H1 (cell line): ENCODE measurements around the gene RPS27A. TPM values are rescaled to one million over a fixed set of nuclear protein-coding genes. Genes with fewer than 3 reads are reported as not detected.

Experiments used
- CTCF ChIA-PET: fragments of 300-600 bp; sonication (Branson Sonifier 250); formaldehyde crosslinking; loops from one replicate; lab custom pipeline; 2021; ENCODE audit not compliant: partially characterized antibody; lab: Charles Lee
- POLR2A ChIA-PET: fragments of 300-600 bp; sonication (Branson Sonifier 250); formaldehyde crosslinking; loops from one replicate; lab custom pipeline; 2021; ENCODE audit warnings: inconsistent platforms; ENCODE audit not compliant: partially characterized antibody; lab: Charles Lee
- DNase-seq, 2 experiments: peaks; one replicate each; pipeline versions ENCODE4 v3.0.0 to v3.0.0-alpha.2; 2010 to 2022; ENCODE audit warnings: low spot score in 2 of 2, low read depth in 1 of 2, mixed read lengths in 1 of 2
- FAIRE-seq: peaks from 2 replicates; lab custom pipeline; 2011; peaks lifted over from hg19 to GRCh38; lab: Jason Lieb, UNC
- H2AFZ ChIP-seq: 2 replicates; pipeline ENCODE4 v1.8.1; 2012; ENCODE audit warnings: low read length, inconsistent platforms
- H2AK5ac ChIP-seq: 2 replicates; pipeline ENCODE4 v1.6.1; 2013; ENCODE audit warnings: low read depth, low read length
- H2BK120ac ChIP-seq: replicated peaks from 2 replicates; pipeline ENCODE3; 2013; ENCODE audit warnings: low read depth, low read length, inconsistent platforms
- H2BK12ac ChIP-seq: 2 replicates; pipeline ENCODE4 v1.6.1; 2013; ENCODE audit warnings: low read depth, low read length
- H2BK15ac ChIP-seq: 2 replicates; pipeline ENCODE4 v1.6.1; 2013; ENCODE audit warnings: low read length
- H2BK20ac ChIP-seq: 2 replicates; pipeline ENCODE4 v1.6.1; 2013; ENCODE audit warnings: low read length
- H2BK5ac ChIP-seq: 2 replicates; pipeline ENCODE4 v1.6.1; 2013; ENCODE audit warnings: low read depth, low read length
- H3K14ac ChIP-seq: 2 replicates; pipeline ENCODE4 v1.6.1; 2013; ENCODE audit warnings: inconsistent platforms; ENCODE audit not compliant: insufficient read length
- H3K18ac ChIP-seq: 2 replicates; pipeline ENCODE4 v1.6.1; 2013; ENCODE audit warnings: low read length; ENCODE audit errors: extremely low read depth
- H3K23ac ChIP-seq: 2 replicates; pipeline ENCODE4 v1.6.1; 2013; ENCODE audit warnings: inconsistent platforms; ENCODE audit not compliant: insufficient read length
- H3K23me2 ChIP-seq: 2 replicates; pipeline ENCODE4 v1.6.1; 2013; ENCODE audit warnings: low read depth, low read length
- H3K27ac ChIP-seq: 2 replicates; pipeline ENCODE4 v1.6.1; 2011; ENCODE audit warnings: low read depth, low read length, inconsistent platforms
- H3K27me3 ChIP-seq, 4 experiments: replicated peaks in 1 of 4; 1 replicate in 1 of 4; 2 replicates in 3 of 4; pipeline versions ENCODE4 v1.6.1 to v1.8.1; 2011 to 2013; ENCODE audit warnings: low read length in 3 of 4, mild to moderate bottlenecking in 3 of 4, inconsistent platforms in 2 of 4, mixed read lengths in 2 of 4, moderate library complexity in 1 of 4; ENCODE audit not compliant: control insufficient read depth in 3 of 4, insufficient read depth in 3 of 4; ENCODE audit errors: extremely low read depth in 1 of 4
- H3K36me3 ChIP-seq, 4 experiments: 2 replicates each; pipeline versions ENCODE4 v1.6.1 to v1.8.1; 2011 to 2013; ENCODE audit warnings: mild to moderate bottlenecking in 4 of 4, low read length in 3 of 4, moderate library complexity in 2 of 4, control low read depth in 1 of 4, inconsistent platforms in 1 of 4; ENCODE audit not compliant: insufficient read depth in 4 of 4, control insufficient read depth in 2 of 4
- H3K4ac ChIP-seq: replicated peaks from 2 replicates; pipeline ENCODE3; 2013; ENCODE audit warnings: low read length, low read depth, mixed read lengths, inconsistent platforms; ENCODE audit not compliant: insufficient read length
- H3K4me1 ChIP-seq, 4 experiments: replicated peaks in 1 of 4; 1 replicate in 1 of 4; 2 replicates in 3 of 4; pipeline versions ENCODE4 v1.6.1 to v1.8.1; 2011 to 2013; ENCODE audit warnings: low read length in 3 of 4, inconsistent platforms in 2 of 4, mixed read lengths in 1 of 4; ENCODE audit not compliant: insufficient read depth in 4 of 4, control insufficient read depth in 3 of 4
- H3K4me2 ChIP-seq, 2 experiments: 2 replicates each; pipeline versions ENCODE4 v1.6.1 to v1.8.1; 2011 to 2013; ENCODE audit warnings: low read depth in 2 of 2, low read length in 2 of 2, control low read depth in 1 of 2, inconsistent platforms in 1 of 2, mild to moderate bottlenecking in 1 of 2; ENCODE audit not compliant: insufficient read depth in 1 of 2
- H3K4me3 ChIP-seq, 4 experiments: fragments of 200-600, 300-600 bp in 1 of 4; sonication (generic), shearing (Covaris generic), sonication (Bioruptor Twin) in 1 of 4; 2 replicates each; pipeline versions ENCODE4 v1.5.1 to v1.8.1; 2011 to 2016; ENCODE audit warnings: low read length in 4 of 4, low read depth in 3 of 4, control low read depth in 2 of 4, inconsistent platforms in 2 of 4, mild to moderate bottlenecking in 2 of 4, mixed read lengths in 1 of 4, moderate library complexity in 1 of 4; ENCODE audit not compliant: insufficient read depth in 2 of 4; ENCODE audit errors: extremely low read depth in 1 of 4
- H3K56ac ChIP-seq: replicated peaks from 2 replicates; pipeline ENCODE3; 2013; ENCODE audit warnings: low read depth, mild to moderate bottlenecking, mixed read lengths, low read length, inconsistent platforms; ENCODE audit not compliant: insufficient read length
- H3K79me1 ChIP-seq: 2 replicates; pipeline ENCODE4 v1.6.1; 2013; ENCODE audit warnings: low read depth, low read length, control low read depth
- H3K79me2 ChIP-seq, 2 experiments: 2 replicates each; pipeline versions ENCODE4 v1.6.1 to v1.8.1; 2012 to 2013; ENCODE audit warnings: low read length in 2 of 2, mild to moderate bottlenecking in 2 of 2, inconsistent platforms in 1 of 2; ENCODE audit not compliant: insufficient read depth in 2 of 2, control insufficient read depth in 1 of 2
- H3K9ac ChIP-seq, 4 experiments: replicated peaks in 1 of 4; 1 replicate in 1 of 4; 2 replicates in 3 of 4; pipeline versions ENCODE4 v1.6.1 to v1.8.1; 2011 to 2013; ENCODE audit warnings: low read depth in 3 of 4, low read length in 3 of 4, control low read depth in 2 of 4, mild to moderate bottlenecking in 2 of 4, moderate library complexity in 2 of 4, inconsistent platforms in 1 of 4; ENCODE audit errors: extremely low read depth in 1 of 4
- H3K9me3 ChIP-seq, 2 experiments: 2 replicates each; pipeline versions ENCODE4 v1.6.1 to v1.8.1; 2012 to 2013; ENCODE audit warnings: mild to moderate bottlenecking in 2 of 2, moderate library complexity in 2 of 2, control low read depth in 1 of 2, inconsistent platforms in 1 of 2, low read depth in 1 of 2, low read length in 1 of 2, mixed read lengths in 1 of 2; ENCODE audit not compliant: insufficient read depth in 2 of 2
- H4K20me1 ChIP-seq, 2 experiments: replicated peaks in 1 of 2; 2 replicates each; pipeline versions ENCODE3 to v1.8.1; 2011 to 2013; ENCODE audit warnings: inconsistent platforms in 2 of 2, low read length in 2 of 2, mild to moderate bottlenecking in 1 of 2; ENCODE audit not compliant: insufficient read depth in 2 of 2, control insufficient read depth in 1 of 2
- H4K5ac ChIP-seq: 2 replicates; pipeline ENCODE4 v1.6.1; 2013; ENCODE audit warnings: low read length, low read depth, mixed read lengths, inconsistent platforms; ENCODE audit not compliant: insufficient read length
- H4K8ac ChIP-seq: 2 replicates; pipeline ENCODE4 v1.8.0; 2013; ENCODE audit warnings: mild to moderate bottlenecking, moderate library complexity, low read length, inconsistent platforms; ENCODE audit not compliant: insufficient read depth; ENCODE audit errors: extremely low read depth
- H4K91ac ChIP-seq: replicated peaks from 2 replicates; pipeline ENCODE3; 2013; ENCODE audit warnings: low read length, mixed read lengths, inconsistent platforms; ENCODE audit not compliant: insufficient read length
- CBX5 ChIP-seq: fragments of 300-800, 300-1000 bp; sonication (generic); IDR thresholded peaks from 2 replicates; pipeline ENCODE4 v1.7.1; 2016; ENCODE audit warnings: antibody characterized with exemption, low read length, low read depth
- CTCF ChIP-seq, 3 experiments: IDR thresholded peaks; 1 replicate in 2 of 3; 2 replicates in 1 of 3; pipeline versions ENCODE4 v1.5.1 to v1.6.1; 2011; ENCODE audit warnings: low read length in 3 of 3, mild to moderate bottlenecking in 3 of 3, inconsistent platforms in 2 of 3, low read depth in 1 of 3, moderate library complexity in 1 of 3; ENCODE audit not compliant: insufficient read depth in 1 of 3; ENCODE audit errors: control extremely low read depth in 1 of 3
- KDM1A ChIP-seq: fragments of 200-600, 300-600 bp; sonication (generic); IDR thresholded peaks from 2 replicates; pipeline ENCODE4 v1.7.1; 2016; ENCODE audit warnings: mild to moderate bottlenecking, low read length, borderline replicate concordance
- RBBP5 ChIP-seq: IDR thresholded peaks from 2 replicates; pipeline ENCODE4 v1.7.1; 2012; ENCODE audit warnings: low read depth, mild to moderate bottlenecking, inconsistent platforms, low read length, moderate library complexity, borderline replicate concordance
- RNF2 ChIP-seq: fragments of 200-900, 300-1000 bp; sonication (generic); IDR thresholded peaks from 2 replicates; pipeline ENCODE4 v1.7.1; 2016; ENCODE audit warnings: borderline replicate concordance, low read depth, mild to moderate bottlenecking, antibody characterized with exemption, low read length; ENCODE audit not compliant: poor library complexity, severe bottlenecking; ENCODE audit errors: missing control alignments
- SIRT6 ChIP-seq: IDR thresholded peaks from one replicate; pipeline ENCODE4 v1.7.1; 2012; ENCODE audit warnings: low read length, inconsistent platforms
- SP4 ChIP-seq: IDR thresholded peaks from 2 replicates; pipeline ENCODE4 v1.6.1; 2012; ENCODE audit warnings: low read length, inconsistent platforms
- SRF ChIP-seq: IDR thresholded peaks from 2 replicates; pipeline ENCODE4 v1.6.1; 2011; ENCODE audit warnings: mild to moderate bottlenecking, low read depth, low read length, moderate library complexity
- SUZ12 ChIP-seq: fragments of 200-600 bp; sonication (generic); IDR thresholded peaks from 2 replicates; pipeline ENCODE4 v1.6.1; 2012; ENCODE audit warnings: mild to moderate bottlenecking, inconsistent platforms, low read length, moderate library complexity, mixed read lengths
- TBP ChIP-seq: IDR thresholded peaks from 2 replicates; pipeline ENCODE4 v1.6.1; 2011; ENCODE audit warnings: low read depth, low read length, improper control_type of control experiment
- YY1 ChIP-seq: IDR thresholded peaks from 2 replicates; pipeline ENCODE4 v1.6.1; 2011; ENCODE audit warnings: low read depth, mild to moderate bottlenecking, low read length
- WGBS, 2 experiments: shearing (Covaris generic) in 1 of 2; methylation state at CpG; one replicate each; pipeline versions ENCODE4 v1.1.6 to v1.1.7; 2013 to 2015; ENCODE audit warnings: low lambda C conversion rate in 2 of 2, mixed read lengths in 2 of 2, inconsistent platforms in 1 of 2, low coverage in 1 of 2, missing lambda C conversion rate in 1 of 2; ENCODE audit not compliant: insufficient replicate concordance in 2 of 2, insufficient coverage in 1 of 2, insufficient read length in 1 of 2; ENCODE audit errors: extremely low coverage in 1 of 2, missing lambda C conversion rate in 1 of 2; 5-methylcytosine and 5-hydroxymethylcytosine counted together
- polyA plus RNA-seq, 7 experiments: library from polyadenylated mRNA; depleted of rRNA in 3 of 7; stranded (reverse) in 5 of 7; unstranded in 2 of 7; fragments of >200 nt in 5 of 7; fragments of 200-250 nt in 2 of 7; gene quantifications; 1 replicate in 5 of 7; 2 replicates in 1 of 7; 4 replicates in 1 of 7; pipeline versions ENCODE4 v1.2.1 to v1.2.3, GENCODE V29; 2011 to 2013; ENCODE audit warnings: missing spikeins in 2 of 7, mixed read lengths in 2 of 7
- total RNA-seq: library from RNA; stranded (reverse); fragmentation: NEBNext Ultra II Directional; extraction: Animal tissue kit (Norgen Biotek cat#: 25700); gene quantifications from 2 replicates; pipeline ENCODE4 v1.2.1, GENCODE V29; 2021

The RPS27A gene
- total and polyA plus RNA-seq, 2 of the 8 experiments (the other 6 are each of a cell fraction or from before 2014, with no cell fraction given), result 1,431 to 1,682 TPM

GRCh38 chr2:55239656-55240222 is 7.3 kb downstream of the RPS27A start:
- Histone ChIP-seq H2AFZ (no peak overlapping the region), H3K23ac (no peak overlapping the region), H3K4me1 (no peaks in the 10 kb centered on the region), H3K23me2 (no peaks in the 10 kb centered on the region), H3K4me3 (no peak overlapping the region), H4K91ac (no peak overlapping the region), H2BK120ac (no peak overlapping the region), H2BK5ac (no peak overlapping the region), H3K4ac (no peak overlapping the region), H3K27ac (no peak overlapping the region), H2BK12ac (no peak overlapping the region), H3K27me3 (no peaks in the 10 kb centered on the region), H4K8ac (no peak overlapping the region), H3K4me2 (no peak overlapping the region), H4K20me1 (peaks cover 2 to 4% of the 10 kb centered on the region in 2 experiments), H2AK5ac (no peak overlapping the region), H3K9ac (no peak overlapping the region), H3K79me2 (no peaks in the 10 kb centered on the region), H2BK15ac (no peak overlapping the region), H4K5ac (no peak overlapping the region), H3K36me3 (peaks cover 10 to 60% (median 23%) of the 10 kb centered on the region in 4 experiments), H3K56ac (no peak overlapping the region), H2BK20ac (no peak overlapping the region), H3K9me3 (no peaks in the 10 kb centered on the region), H3K79me1 (no peaks in the 10 kb centered on the region), H3K18ac (no peak overlapping the region), H3K14ac (no peak overlapping the region)
- CTCF ChIA-PET, result interaction anchor here (0.6 kb wide), 1 partner anchor 779 kb away, joined by 3 read pairs; no protein-coding TSS in a partner anchor
- 90% methylated on average over 4 of the region's 4 CpGs; no CpG with 5 or more reads in 1 of the 2 experiments for WGBS, 2 experiments
- FAIRE-seq (no peak), DNase-seq (no peak)
- POLR2A ChIA-PET, result interaction anchor here (1.0 to 4.3 kb wide), 3 partner anchors 9 to 19 kb away, joined by 3 to 20 read pairs (median 3); no protein-coding TSS in a partner anchor
- TF ChIP-seq SUZ12 (no peak), CBX5 (no peak), YY1 (no peak), SRF (no peak), KDM1A (no peak), RNF2 (no peak), SIRT6 (no peak), RBBP5 (no peak), SP4 (no peak), CTCF (IDR thresholded peaks at IDR 0.05; ENCODE audit: control extremely low read depth in 1 of 3, insufficient read depth in 1 of 3, low read depth in 1 of 3, low read length in 3 of 3) (no peak), TBP (no peak)
